Measurements from ENCODE around the gene STPG1.
"Not testable (repeated sequence)": the region's sequence is repeated elsewhere in the genome, so short reads cannot be mapped to it uniquely, and the experiment has no call there.

STPG1 gene

GRCh38 chr1:24413350-24414163 is at the start of gene STPG1:
TSS of gene STPG1 (minus strand) at chr1:24413782. CDS start at chr1:24401388, 12,394 bp downstream.
- no peak for TF ChIP-seq CTCF (conservative IDR thresholded peaks at IDR 0.05)
- TF ChIP-seq ZFX (IDR thresholded peaks at IDR 0.05), result 0 out of 2 replicates have a peak, but pooled peaks have one; percentile 16
- peak within 1 kb of the TSS; percentile 75 for H3K27ac ChIP-seq

GRCh38 chr1:24462128-24462527 is 48.5 kb upstream of the STPG1 start:
- H3K27ac ChIP-seq, result not testable (repeated sequence)

- H3K27ac ChIP-seq, result no peak overlapping the region
- TF ChIP-seq CTCF (conservative IDR thresholded peaks at IDR 0.05) (no peak), ZFX (IDR thresholded peaks at IDR 0.05) (no peak)
Observed at GRCh38 chr1:24459551-24460266, 46.1 kb upstream of the STPG1 start.

- TF ChIP-seq ZFX (IDR thresholded peaks at IDR 0.05) (no peak), CTCF (conservative IDR thresholded peaks at IDR 0.05) (no peak)
- H3K27ac ChIP-seq, result no peak overlapping the region
Observed at GRCh38 chr1:24457866-24458265, 44.3 kb upstream of the STPG1 start.

GRCh38 chr1:24455272-24455671 is 41.7 kb upstream of the STPG1 start:
- no peak overlapping the region for H3K27ac ChIP-seq
- TF ChIP-seq CTCF (conservative IDR thresholded peaks at IDR 0.05) (no peak), ZFX (IDR thresholded peaks at IDR 0.05) (no peak)

GRCh38 chr1:24454673-24455072 is 41.1 kb upstream of the STPG1 start:
- TF ChIP-seq CTCF (conservative IDR thresholded peaks at IDR 0.05) (no peak), ZFX (IDR thresholded peaks at IDR 0.05) (no peak)
- no peak overlapping the region for H3K27ac ChIP-seq

GRCh38 chr1:24452922-24453485 is 39.4 kb upstream of the STPG1 start:
- no peak overlapping the region for H3K27ac ChIP-seq
- TF ChIP-seq CTCF (conservative IDR thresholded peaks at IDR 0.05) (no peak), ZFX (IDR thresholded peaks at IDR 0.05) (no peak)

Data from C4-2B (cell line).